Psoas muscle (tissue), 8 donors: ENCODE data around the gene MEIOB. TPM values are rescaled to one million over a fixed set of nuclear protein-coding genes. Genes with fewer than 3 reads are reported as not detected.

ENCODE experiments used
- ATAC-seq, 4 donors: fragments of 200-7000 bp; cut with Tn5 transposase; one replicate each; pipeline ENCODE4 v1.9.1; 2020; ENCODE audit warnings: moderate library complexity in 3 of 4, mild to moderate bottlenecking in 2 of 4
- DNase-seq, 2 donors: peaks; one replicate each; pipeline ENCODE4 v3.0.0-alpha.2; 2020
- H3K27ac ChIP-seq: fragments of 200-600 bp; one replicate; pipeline ENCODE4 v1.8.0; 2022
- H3K27me3 ChIP-seq, 3 donors: fragments of 200-600 bp in 1 of 3; one replicate each; pipeline versions ENCODE4 v1.6.1 to v1.8.0; 2013 to 2022; ENCODE audit warnings: low read length in 2 of 3, mild to moderate bottlenecking in 2 of 3, moderate library complexity in 1 of 3; ENCODE audit not compliant: insufficient read depth in 3 of 3
- H3K36me3 ChIP-seq, 2 donors: fragments of 200-600 bp in 1 of 2; one replicate each; pipeline versions ENCODE4 v1.6.1 to v1.8.0; 2013 to 2022; ENCODE audit warnings: low read depth in 1 of 2, mild to moderate bottlenecking in 1 of 2, moderate library complexity in 1 of 2; ENCODE audit not compliant: insufficient read depth in 1 of 2
- H3K4me1 ChIP-seq: fragments of 200-600 bp; one replicate; pipeline ENCODE4 v1.8.0; 2022
- H3K4me3 ChIP-seq: fragments of 200-600 bp; one replicate; pipeline ENCODE4 v1.8.0; 2022; ENCODE audit warnings: mild to moderate bottlenecking
- H3K9me3 ChIP-seq: fragments of 200-600 bp; one replicate; pipeline ENCODE4 v1.8.0; 2022
- CTCF ChIP-seq: fragments of 200-600 bp; IDR thresholded peaks from one replicate; pipeline ENCODE4 v1.8.0; 2022; ENCODE audit warnings: antibody characterized with exemption
- WGBS, 3 donors: extraction: QIAGEN DNeasy Blood & Tissue Kit; methylation state at CpG; one replicate each; pipeline versions ENCODE4 v1.1.6 to v1.1.7; 2013; 5-methylcytosine and 5-hydroxymethylcytosine counted together
- intact Hi-C, 2 donors: fragments of 100-400 bp; cut with DNase I; formaldehyde crosslinking; loops; one replicate each; pipeline versions ENCODE4 v1.11.0 to v1.14.2; 2022
- polyA plus RNA-seq, 3 donors: library from polyadenylated mRNA; stranded (reverse); fragments of 200-250 nt; gene quantifications; one replicate each; pipeline ENCODE4 v1.2.3, GENCODE V29; 2013
- total RNA-seq, 4 donors: library from RNA; stranded (reverse); fragmentation: NEBNext Ultra II Directional in 2 of 4; extraction: Animal tissue kit (Norgen Biotek cat#: 25700) in 2 of 4; gene quantifications; one replicate each; pipeline versions ENCODE4 v1.2.1 to v1.2.4, GENCODE V29; 2021 to 2023
- donor health status: healthy with polysubstance abuse.
- donor health status: DM: no; HTN: no; CAD: no; lungs with moderate emphysema.
- donor health status: Bipolar disorder and iron deficiency.
- donor health status: healthy.
- donor health status: DM: yes; HTN: yes; CAD: no.
- donor health status: DM: no; HTN: no; CAD: no.
- donor health status: DM: no; HTN: no; CAD: no.
- donor health status: DM: yes; HTN: yes; CAD: no.

The MEIOB gene
- total and polyA plus RNA-seq, 7 donors, result not detected

GRCh38 chr16:1839554-1839953 lies 32.4 kb downstream of the MEIOB start:
- no peak for TF ChIP-seq CTCF
- ATAC-seq, result no peak
- Histone ChIP-seq H3K27ac (no peak overlapping the region), H3K9me3 (no peaks in the 10 kb centered on the region), H3K4me1 (no peaks in the 10 kb centered on the region), H3K27me3 (no peaks in the 10 kb centered on the region), H3K36me3 (peaks cover 0 to 7% of the 10 kb centered on the region in 2 donors), H3K4me3 (no peak overlapping the region)
- intact Hi-C loops, result no loop called here
- DNase-seq, result no peak
- WGBS, 3 donors, result 54 to 67% (median 64%) methylated on average over 9 of the region's 9 CpGs

DNA sequence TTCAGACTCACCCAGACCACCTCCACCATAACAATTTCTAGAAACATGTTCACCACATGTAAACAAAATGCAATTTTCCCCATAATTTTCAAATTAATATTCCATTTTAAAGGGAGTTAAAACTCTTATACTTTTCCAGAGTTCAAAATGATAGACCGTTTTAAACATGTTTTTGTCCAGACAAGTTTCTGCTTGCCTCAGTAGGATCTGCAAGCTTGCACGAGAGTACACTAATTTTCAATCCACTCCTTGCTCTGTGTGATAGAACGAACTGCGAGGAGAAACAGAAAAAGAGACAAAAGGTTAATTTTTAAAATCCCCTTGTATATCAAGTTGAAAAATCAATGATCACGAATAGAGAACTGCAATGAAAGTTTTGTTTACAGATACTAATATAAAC lies 37.9 kb downstream of the MEIOB start:
- DNase-seq (no peak), ATAC-seq (no peak)
- no peak for TF ChIP-seq CTCF
- no peaks in the 10 kb centered on the region for H3K27me3 ChIP-seq
- H3K9me3 ChIP-seq, result no peaks in the 10 kb centered on the region
- no peak overlapping the region for H3K27ac ChIP-seq
- peaks cover 0 to 19% of the 10 kb centered on the region in 2 donors for H3K36me3 ChIP-seq
- 86 to 88% (median 86%) methylated on average over 5 of the region's 5 CpGs for WGBS, 3 donors
- intact Hi-C loops, result no loop called here
- no peak overlapping the region for H3K4me3 ChIP-seq
- H3K4me1 ChIP-seq, result peaks cover 10% of the 10 kb centered on the region

DNA sequence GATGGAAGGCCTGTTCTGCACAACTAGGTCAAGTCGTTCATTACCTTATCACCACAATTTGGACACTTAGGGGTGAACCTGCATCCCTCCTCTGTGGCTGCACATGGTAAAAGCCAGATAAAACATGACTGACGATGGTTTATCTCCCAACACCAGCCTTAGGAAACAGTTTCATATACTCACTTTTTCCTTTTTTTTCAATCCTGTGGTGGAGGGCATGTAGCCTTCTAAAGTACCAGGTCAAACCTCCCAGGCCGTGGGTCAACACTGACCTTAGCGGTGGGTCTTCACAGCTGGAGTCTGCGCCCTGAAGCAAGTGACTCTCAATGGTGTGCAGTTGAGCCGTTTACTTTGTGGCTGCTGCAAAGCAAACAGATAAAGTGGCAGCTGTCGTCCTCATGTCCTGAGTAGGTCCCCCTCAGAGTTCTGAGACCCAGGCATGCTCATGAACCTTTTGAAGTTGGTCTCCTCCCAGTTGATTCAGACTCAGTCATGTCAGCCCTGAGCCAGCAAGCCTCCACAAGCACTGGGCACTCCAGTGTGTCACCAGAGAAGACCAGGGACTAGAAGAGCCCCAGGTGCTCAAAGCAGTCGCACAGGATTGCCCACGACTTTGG lies 39.0 kb downstream of the MEIOB start:
- TF ChIP-seq CTCF, result no peak
- intact Hi-C loops, result no loop called here
- DNase-seq, result no peak
- Histone ChIP-seq H3K36me3 (peaks cover 0 to 28% of the 10 kb centered on the region in 2 donors), H3K4me3 (no peak overlapping the region), H3K4me1 (peaks cover 21% of the 10 kb centered on the region), H3K27me3 (no peaks in the 10 kb centered on the region), H3K27ac (no peak overlapping the region), H3K9me3 (no peaks in the 10 kb centered on the region)
- WGBS, 3 donors, result 73 to 81% (median 75%) methylated on average over 9 of the region's 9 CpGs
- ATAC-seq, result no peak

GRCh38 chr16:1831186-1832075 lies 40.5 kb downstream of the MEIOB start:
- ATAC-seq (no peak), DNase-seq (no peak)
- H3K27me3 ChIP-seq, result no peaks in the 10 kb centered on the region
- no peak for TF ChIP-seq CTCF
- peaks cover 0 to 28% of the 10 kb centered on the region in 2 donors for H3K36me3 ChIP-seq
- H3K4me3 ChIP-seq, result no peak overlapping the region
- no peaks in the 10 kb centered on the region for H3K9me3 ChIP-seq
- no peak overlapping the region for H3K27ac ChIP-seq
- intact Hi-C loops, result no loop called here
- H3K4me1 ChIP-seq, result peaks cover 25% of the 10 kb centered on the region
- 79 to 88% (median 82%) methylated on average over 19 of the region's 19 CpGs for WGBS, 3 donors
